Smooth muscle cell of the coronary artery (primary cell): ENCODE measurements around the gene PFKFB1. TPM values are rescaled to one million over a fixed set of nuclear protein-coding genes. Genes with fewer than 3 reads are reported as not detected.

Source experiments
- total RNA-seq: library from RNA; depleted of rRNA; stranded (reverse); fragments of >200 nt; gene quantifications from 2 replicates; pipeline ENCODE4 v1.2.3, GENCODE V29; 2014; ENCODE audit warnings: low replicate concordance

Gene PFKFB1
- total RNA-seq, result 0.08 TPM in 1 of 2 replicates, not detected in the other

DNA sequence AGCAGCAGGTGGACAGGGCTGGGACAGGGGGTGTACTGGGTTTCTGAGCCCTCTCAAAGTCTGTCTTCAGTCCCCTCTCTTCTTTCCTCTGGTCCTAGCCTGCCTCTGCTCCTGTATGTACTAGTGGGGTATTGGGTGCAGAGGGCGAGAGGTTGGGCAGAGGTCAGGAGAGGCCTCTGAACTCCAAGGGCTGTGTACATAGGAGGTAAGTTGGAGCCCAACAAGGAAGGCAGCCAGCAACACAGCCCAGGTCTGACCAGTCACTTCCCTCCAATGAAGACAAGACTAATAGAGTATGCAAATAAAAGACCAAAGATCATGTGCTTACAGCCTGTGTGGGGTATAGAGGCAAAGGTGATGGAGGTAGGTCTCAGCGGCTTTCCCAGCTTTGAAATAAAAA, at the start of gene PFKFB1:
Gene PFKFB1 (minus strand): TSS at position 90 of the 400 bp plus-strand sequence. CDS start 181 bp downstream, outside the sequence.

DNA sequence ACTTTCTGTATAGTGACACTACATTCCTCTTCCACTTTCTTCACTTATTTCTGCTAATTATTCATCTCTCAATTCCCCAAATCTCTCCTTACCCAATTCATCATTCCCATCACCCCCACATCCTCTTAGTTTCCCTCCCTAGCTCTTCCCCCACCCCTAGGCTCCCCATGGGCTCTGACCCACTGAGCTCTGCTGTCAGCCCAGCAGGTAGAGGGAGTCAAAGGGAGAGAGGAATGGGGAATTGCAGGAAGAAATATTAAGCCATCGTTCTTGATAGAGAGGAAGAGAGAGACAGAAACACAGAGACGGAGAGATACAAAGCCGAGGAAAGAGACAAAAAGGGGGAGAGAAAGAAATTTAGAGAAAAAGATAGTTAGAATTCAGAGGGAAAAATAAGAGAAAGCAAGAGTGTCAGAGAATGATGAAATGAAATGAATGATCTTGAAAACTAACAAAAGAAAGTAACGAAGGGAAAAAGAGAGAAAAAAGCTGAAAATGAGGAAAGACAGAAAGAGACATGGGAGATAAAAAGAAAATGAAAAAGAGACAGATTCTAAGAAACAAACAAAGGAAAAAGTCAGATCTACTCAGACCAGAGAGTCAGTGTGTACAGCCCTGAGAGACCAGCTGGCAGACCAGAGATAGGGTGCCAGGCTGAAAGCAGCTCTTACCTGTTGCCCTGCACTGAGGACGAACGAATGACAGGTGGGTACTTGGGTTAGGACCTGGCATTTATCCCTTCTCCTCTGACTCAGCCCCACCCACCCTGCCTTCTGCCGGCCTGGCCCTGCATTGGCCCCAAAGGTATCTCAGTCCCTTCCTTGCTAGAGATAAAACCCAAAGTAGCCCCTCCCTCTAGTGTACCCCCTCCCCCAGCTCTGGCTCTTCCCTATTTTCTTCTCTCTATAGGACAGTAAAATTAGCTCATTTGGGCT, 36.5 kb upstream of the PFKFB1 start, which contains the start of gene ALAS2:
Gene ALAS2 (minus strand): TSS at position 707 of the 935 bp plus-strand sequence. CDS start 4,977 bp downstream, outside the sequence.

DNA sequence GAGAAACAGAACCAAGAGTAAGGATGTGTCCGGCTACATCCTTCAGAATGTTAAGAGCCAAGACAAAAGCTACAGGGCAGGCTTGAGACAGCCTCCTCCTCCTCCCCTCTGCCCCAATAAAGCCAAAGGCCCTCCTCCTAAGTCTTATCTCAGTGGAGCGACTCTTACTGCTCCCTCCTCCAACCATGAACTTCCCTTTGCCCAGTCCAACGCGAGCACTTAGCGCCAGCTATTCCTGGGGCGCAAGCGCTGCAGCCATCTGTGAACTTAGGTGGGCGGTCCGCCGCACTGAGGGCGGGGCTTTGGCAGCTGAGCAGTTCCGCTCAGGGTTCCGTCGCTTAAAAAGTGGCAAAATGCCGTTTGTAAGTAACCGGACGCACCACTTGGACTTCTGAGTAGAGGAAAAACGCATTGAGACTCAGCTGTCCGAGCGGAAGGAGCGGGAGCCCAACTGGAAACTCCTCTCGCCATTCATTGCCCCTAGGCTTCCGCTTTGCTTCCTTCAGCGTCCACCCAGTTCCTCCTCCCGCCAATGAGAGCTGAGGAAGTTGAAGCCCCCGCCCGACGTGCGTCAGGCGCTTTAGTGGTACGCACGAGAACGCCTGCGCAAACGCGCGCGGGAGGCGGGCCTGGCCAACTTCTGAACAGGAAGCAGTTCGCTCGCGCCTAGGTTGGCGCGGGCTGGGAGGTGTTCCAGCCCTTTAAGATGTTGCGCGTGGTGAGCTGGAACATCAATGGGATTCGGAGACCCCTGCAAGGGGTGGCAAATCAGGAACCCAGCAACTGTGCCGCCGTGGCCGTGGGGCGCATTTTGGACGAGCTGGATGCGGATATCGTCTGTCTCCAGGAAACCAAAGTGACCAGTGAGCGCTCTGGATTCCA, 6.0 kb upstream of the PFKFB1 start, which contains the start of gene APEX2:
Gene APEX2 (plus strand): TSS at position 647 of the 882 bp plus-strand sequence. CDS start 60 bp downstream, at position 707.

DNA sequence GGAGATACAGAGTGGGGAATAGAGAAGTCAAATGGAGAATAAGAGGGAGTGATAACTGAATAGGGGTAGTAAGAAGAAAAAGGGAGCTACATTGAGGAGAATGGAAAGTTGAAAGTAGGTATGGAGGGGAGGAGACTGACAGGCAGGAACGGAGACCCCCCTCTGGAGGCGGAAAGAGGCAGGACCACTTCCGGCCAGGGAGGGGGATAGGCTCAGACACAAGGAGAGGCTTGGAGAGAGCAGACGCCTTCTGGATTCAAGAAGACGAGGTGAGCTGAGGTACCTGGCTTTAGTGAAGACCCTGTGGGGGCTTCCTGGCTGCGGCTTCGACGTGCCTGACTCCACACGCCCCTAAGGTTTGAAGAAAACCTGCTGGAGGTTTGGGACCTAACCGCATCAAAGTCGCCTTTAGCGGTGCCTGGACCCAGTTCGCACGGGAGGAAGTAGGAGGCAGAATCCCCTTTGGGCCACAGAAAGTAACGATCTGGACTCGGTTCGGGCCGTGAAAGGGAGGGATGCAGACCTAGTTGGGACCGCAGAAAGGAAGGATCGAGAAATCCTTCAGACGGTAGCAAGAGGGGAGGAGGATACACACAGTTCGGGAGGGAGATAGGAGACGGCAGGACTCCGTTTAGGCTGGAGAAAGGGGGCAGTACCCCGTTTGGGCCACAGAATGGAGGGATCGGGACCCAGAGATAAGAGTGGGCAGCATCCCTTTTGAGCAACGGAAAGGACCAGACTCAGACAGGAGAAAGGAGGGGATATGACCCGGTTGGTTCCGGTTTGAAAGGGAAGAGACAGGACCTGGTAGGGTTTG, 73.2 kb downstream of the PFKFB1 start, which contains the start of gene TRO:
Gene TRO (plus strand): TSS at position 215 of the 817 bp plus-strand sequence. CDS start 1,423 bp downstream, outside the sequence.

Other genes with a start within 250 kb of the PFKFB1 start
- gene ITIH6, start 195.9 kb downstream of the PFKFB1 start, total RNA-seq, result not detected in 2 replicates
- gene MAGED2, start 186.4 kb downstream of the PFKFB1 start, total RNA-seq, result 110 and 379 TPM in 2 replicates
- 5.9 and 18.3 TPM in 2 replicates for gene TRO, start 73.4 kb downstream of the PFKFB1 start, total RNA-seq
- gene APEX2, start 6.2 kb upstream of the PFKFB1 start, total RNA-seq, result 2.7 and 7.7 TPM in 2 replicates
- not detected in 2 replicates for gene ALAS2, start 36.8 kb upstream of the PFKFB1 start, total RNA-seq
- not detected in 2 replicates for gene PAGE2B, start 80.8 kb upstream of the PFKFB1 start, total RNA-seq
- not detected in 2 replicates for gene PAGE2, start 94.8 kb upstream of the PFKFB1 start, total RNA-seq
- not detected in 2 replicates for gene PAGE5, start 226.2 kb upstream of the PFKFB1 start, total RNA-seq